GM12878 (cell line): ENCODE results near the gene PITPNC1. TPM values are rescaled to one million over a fixed set of nuclear protein-coding genes. Genes with fewer than 3 reads are reported as not detected.
A peak's percentile ranks its signal among the peaks of the same experiment; 100 is the strongest.

Source experiments
- ATAC-seq: fragments of 200-7000 bp; cut with Tn5 transposase; 3 replicates; pipeline ENCODE4 v1.9.1; 2020; ENCODE audit warnings: mild to moderate bottlenecking, moderate library complexity
- BruUV-seq: library from RNA; stranded (reverse); fragments of 400-500 nt; replicated peaks from 2 replicates; lab custom pipeline; 2021; lab: Mats Ljungman, UMichigan
- CTCF ChIA-PET: fragments of 300-600 bp; sonication (Branson Sonifier 250); formaldehyde crosslinking; extraction: SDS; loops from one replicate; lab custom pipeline; 2021; ENCODE audit warnings: inconsistent platforms; lab: Yijun Ruan, JAX
- POLR2A ChIA-PET: fragments of 350-600 bp; formaldehyde crosslinking; extraction: SDS; loops from one replicate; lab custom pipeline; 2021; ENCODE audit warnings: inconsistent platforms; lab: Charles Lee
- RAD21 ChIA-PET: fragments of 300-600 bp; sonication (Branson Sonifier 250); formaldehyde crosslinking; loops from one replicate; lab custom pipeline; 2023; ENCODE audit warnings: antibody characterized with exemption; ENCODE audit not compliant: unreplicated experiment; lab: Charles Lee
- SMC1A ChIA-PET: fragments of 300-600 bp; sonication (Branson Sonifier 250); formaldehyde crosslinking; loops from one replicate; lab custom pipeline; 2023; ENCODE audit not compliant: unreplicated experiment, uncharacterized antibody; lab: Charles Lee
- DNase-seq: peaks from one replicate; pipeline ENCODE4 v3.0.0-alpha.2; 2011; ENCODE audit warnings: low read depth, low spot score
- FAIRE-seq: peaks from 3 replicates; lab custom pipeline; 2011; peaks lifted over from hg19 to GRCh38; lab: Jason Lieb, UNC
- H2AFZ ChIP-seq: 2 replicates; pipeline ENCODE4 v1.6.0; 2011; ENCODE audit warnings: low read depth, low read length, control low read depth; ENCODE audit not compliant: control insufficient read depth
- H3K27ac ChIP-seq: 2 replicates; pipeline ENCODE4 v1.5.1; 2011; ENCODE audit warnings: control low read depth; ENCODE audit not compliant: control insufficient read depth, insufficient read depth
- H3K27me3 ChIP-seq, 2 experiments: replicated peaks in 1 of 2; 2 replicates each; pipeline versions ENCODE4 v1.6.0 to v1.6.1; 2011; ENCODE audit warnings: low read length in 1 of 2; ENCODE audit not compliant: control insufficient read depth in 2 of 2, insufficient read depth in 2 of 2
- H3K36me3 ChIP-seq, 2 experiments: 2 replicates each; pipeline ENCODE4 v1.5.1; 2011; ENCODE audit warnings: low read length in 1 of 2; ENCODE audit not compliant: control insufficient read depth in 2 of 2, insufficient read depth in 2 of 2
- H3K4me1 ChIP-seq: 2 replicates; pipeline ENCODE4 v1.6.1; 2011; ENCODE audit warnings: mild to moderate bottlenecking, low read length, moderate library complexity, mixed read lengths; ENCODE audit not compliant: control insufficient read depth, insufficient read depth
- H3K4me2 ChIP-seq: 2 replicates; pipeline ENCODE4 v1.6.0; 2011; ENCODE audit warnings: control low read depth; ENCODE audit not compliant: control insufficient read depth, insufficient read depth
- H3K4me3 ChIP-seq: fragments of 200-600 bp; sonication (generic); 2 replicates; pipeline ENCODE4 v1.5.1; 2016
- H3K79me2 ChIP-seq: 2 replicates; pipeline ENCODE4 v1.6.0; 2011; ENCODE audit warnings: low read length; ENCODE audit not compliant: control insufficient read depth, insufficient read depth
- H3K9ac ChIP-seq: 2 replicates; pipeline ENCODE4 v1.8.0; 2011; ENCODE audit warnings: low read length, control low read depth, mixed read lengths; ENCODE audit not compliant: control insufficient read depth, insufficient read depth
- H3K9me3 ChIP-seq: replicated peaks from 3 replicates; pipeline ENCODE4 v1.5.1; 2011; ENCODE audit warnings: mild to moderate bottlenecking, low read length; ENCODE audit not compliant: control insufficient read depth, insufficient read depth
- H4K20me1 ChIP-seq: 2 replicates; pipeline ENCODE4 v1.6.0; 2011; ENCODE audit not compliant: control insufficient read depth, insufficient read depth
- CHD4 ChIP-seq: fragments of 200-600 bp; sonication (generic); IDR thresholded peaks from 2 replicates; pipeline ENCODE4 v1.6.1; 2016; ENCODE audit warnings: mild to moderate bottlenecking
- KDM1A ChIP-seq: fragments of 200-600 bp; sonication (generic); IDR thresholded peaks from 2 replicates; pipeline ENCODE4 v1.6.1; 2016; ENCODE audit warnings: borderline replicate concordance
- MEF2B ChIP-seq: fragments of 450-650 bp; IDR thresholded peaks from 2 replicates; pipeline ENCODE4 v1.6.1; 2018; ENCODE audit warnings: mild to moderate bottlenecking, moderate library complexity; ENCODE audit not compliant: partially characterized antibody, poor library complexity, severe bottlenecking
- TCF12 ChIP-seq: IDR thresholded peaks from 2 replicates; pipeline ENCODE4 v1.6.1; 2011; ENCODE audit warnings: low read depth, mild to moderate bottlenecking, low read length
- WRNIP1 ChIP-seq: IDR thresholded peaks from 2 replicates; pipeline ENCODE4 v1.6.1; 2011; ENCODE audit warnings: low read depth, low read length, improper control_type of control experiment, borderline replicate concordance
- ZNF24 ChIP-seq: fragments of 450-650 bp; IDR thresholded peaks from 2 replicates; pipeline ENCODE4 v1.6.1; 2017; ENCODE audit warnings: antibody characterized with exemption, mild to moderate bottlenecking
- WGBS: methylation state at CpG from one replicate; pipeline ENCODE4 v1.1.6; 2016; ENCODE audit warnings: low lambda C conversion rate; ENCODE audit not compliant: insufficient replicate concordance, insufficient coverage; ENCODE audit errors: missing lambda C conversion rate; 5-methylcytosine and 5-hydroxymethylcytosine counted together
- in situ Hi-C: fragments of 300-500 bp; cut with MboI; formaldehyde crosslinking; loops from 9 replicates; pipeline ENCODE4 v1.14.3; 2018; ENCODE audit warnings: mixed read lengths
- intact Hi-C: fragments of 100-400 bp; cut with micrococcal nuclease; formaldehyde crosslinking; loops from one replicate; pipeline ENCODE4 v1.14.2; 2022; ENCODE audit not compliant: unreplicated experiment
- polyA plus RNA-seq, 11 experiments: library from polyadenylated mRNA; depleted of rRNA in 4 of 11; unstranded in 6 of 11; stranded (reverse) in 5 of 11; fragments of >200 nt; fragmentation: Nextera tagmentation in 4 of 11; fragmentation: Illumina TruSeq in 1 of 11; extraction: Ambion mirVana in 4 of 11; extraction: Trizol in 1 of 11; gene quantifications; 1 replicate in 1 of 11; 2 replicates in 10 of 11; pipeline versions ENCODE4 v1.2.1 to v1.2.3, GENCODE V29; 2011 to 2016; ENCODE audit warnings: inconsistent platforms in 2 of 11, missing spikeins in 2 of 11, low read depth in 1 of 11
- total RNA-seq, 4 experiments: library from RNA; depleted of rRNA in 3 of 4; stranded (reverse); fragments of >200 nt in 3 of 4; fragmentation: Illumina TruSeq in 1 of 4; extraction: Trizol in 1 of 4; gene quantifications; 2 replicates each; pipeline versions ENCODE4 v1.2.1 to v1.2.3, GENCODE V29; 2013 to 2021
- TF ChIP-seq, protein P1 (sequence below): fragments of 450-650 bp; IDR thresholded peaks from 2 replicates; pipeline ENCODE4 v1.6.1; 2017; ENCODE audit warnings: low read depth, mild to moderate bottlenecking, moderate library complexity

The PITPNC1 gene
- total and polyA plus RNA-seq, 10 of the 15 experiments (the other 5 are each of a cell fraction or from before 2014, with no cell fraction given) = 12.2 to 62.4 (median 47.3) TPM

DNA sequence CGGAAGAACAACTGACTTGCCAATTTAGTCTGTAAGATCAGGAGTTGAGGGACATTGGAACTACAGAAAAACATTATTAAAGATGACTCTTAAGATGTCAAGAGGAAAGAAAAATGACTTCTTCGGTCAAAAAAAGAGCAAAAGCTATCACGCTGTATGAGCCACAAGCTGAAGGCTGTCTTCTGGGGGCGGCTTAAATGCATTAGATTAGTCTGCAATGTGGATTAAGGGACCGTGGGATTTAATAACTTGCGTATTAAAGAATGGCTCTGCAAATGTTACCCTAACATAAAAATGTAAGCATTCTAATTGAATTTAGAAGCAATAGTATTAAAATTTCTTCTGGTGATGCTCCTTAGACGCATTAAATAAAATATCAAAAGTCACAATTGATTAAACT is 108.6 kb downstream of the PITPNC1 start (continued):
- TF ChIP-seq CHD4 (no peak), KDM1A (no peak), WRNIP1 (no peak), MEF2B (no peak), TCF12 (no peak)
- TF ChIP-seq, protein P1, sequence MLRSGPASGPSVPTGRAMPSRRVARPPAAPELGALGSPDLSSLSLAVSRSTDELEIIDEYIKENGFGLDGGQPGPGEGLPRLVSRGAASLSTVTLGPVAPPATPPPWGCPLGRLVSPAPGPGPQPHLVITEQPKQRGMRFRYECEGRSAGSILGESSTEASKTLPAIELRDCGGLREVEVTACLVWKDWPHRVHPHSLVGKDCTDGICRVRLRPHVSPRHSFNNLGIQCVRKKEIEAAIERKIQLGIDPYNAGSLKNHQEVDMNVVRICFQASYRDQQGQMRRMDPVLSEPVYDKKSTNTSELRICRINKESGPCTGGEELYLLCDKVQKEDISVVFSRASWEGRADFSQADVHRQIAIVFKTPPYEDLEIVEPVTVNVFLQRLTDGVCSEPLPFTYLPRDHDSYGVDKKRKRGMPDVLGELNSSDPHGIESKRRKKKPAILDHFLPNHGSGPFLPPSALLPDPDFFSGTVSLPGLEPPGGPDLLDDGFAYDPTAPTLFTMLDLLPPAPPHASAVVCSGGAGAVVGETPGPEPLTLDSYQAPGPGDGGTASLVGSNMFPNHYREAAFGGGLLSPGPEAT = no peak

DNA sequence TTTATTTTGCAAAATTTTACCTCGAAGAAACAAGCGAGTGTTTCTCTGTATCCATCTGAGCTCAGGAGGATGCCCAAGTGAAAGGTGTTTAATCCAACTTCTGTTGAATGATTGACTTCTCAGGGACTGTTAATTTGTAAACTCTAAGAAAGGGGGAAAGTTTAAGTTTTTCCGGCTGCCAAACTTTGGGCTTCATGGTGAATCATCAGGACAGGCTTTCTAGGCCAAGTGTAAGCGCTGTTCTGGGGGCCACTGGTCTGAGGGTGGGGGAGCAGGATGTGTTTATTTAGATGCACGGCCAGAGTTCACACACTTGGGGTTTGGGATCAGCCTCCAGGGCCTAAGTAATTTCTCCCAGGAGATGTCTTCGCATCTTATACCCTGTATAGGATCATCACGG is 110.4 kb downstream of the PITPNC1 start:
- H3K9me3 ChIP-seq = no peaks in the 10 kb centered on the region; the same call in 2 of the 3 replicates
- no peaks in the 10 kb centered on the region for H3K27me3 ChIP-seq
- ATAC-seq (no peak), DNase-seq (no peak), FAIRE-seq (no peak)
- H3K9ac ChIP-seq = no peak overlapping the region
- H3K27ac ChIP-seq = peak overlapping the region; percentile 49; the same call in 1 of the 2 replicates
- ChIA-PET RAD21 (interaction anchor here (1.9 kb wide), 1 partner anchor 59 kb away, joined by 6 read pairs; no protein-coding TSS in a partner anchor), CTCF (interaction anchor here (0.7 to 2.5 kb wide), 8 partner anchors 8 to 295 kb away, joined by 3 to 13 read pairs (median 3); no protein-coding TSS in a partner anchor), SMC1A (interaction anchor here (0.9 to 2.1 kb wide), 8 partner anchors 12 to 161 kb away, joined by 3 to 13 read pairs (median 4); no protein-coding TSS in a partner anchor), POLR2A (no interaction called here)
- in situ Hi-C loops = no loop called here
- no peaks in the 10 kb centered on the region for H4K20me1 ChIP-seq
- H3K4me2 ChIP-seq = no peak overlapping the region
- no TSS peak for BruUV-seq
- H3K36me3 ChIP-seq = 0 out of 4 replicates have a peak, but pooled peaks cover 0 to 4% of the 10 kb centered on the region in 2 experiments
- intact Hi-C loops = loop anchor here (1.0 kb wide), 1 partner anchor 88 kb away; no protein-coding TSS in a partner anchor
- TF ChIP-seq ZNF24 = no peak
- H3K79me2 ChIP-seq = peaks cover 19% of the 10 kb centered on the region
- WGBS = 81% methylated on average over 7 of the region's 7 CpGs
- no peak overlapping the region for H3K4me3 ChIP-seq
- peaks cover 10% of the 10 kb centered on the region for H3K4me1 ChIP-seq
- H2AFZ ChIP-seq = no peak overlapping the region
